HEK293 (cell line): ENCODE results near the gene KHDRBS2.

ENCODE experiments used
- EGR2 ChIP-seq: fragments of 450-650 bp; formaldehyde crosslinking; IDR thresholded peaks from 2 replicates; pipeline ENCODE4 v1.5.1; 2016; ENCODE audit warnings: low read depth, missing biosample characterization, missing genetic modification characterization
- HOXA7 ChIP-seq: sonication (generic); formaldehyde crosslinking; IDR thresholded peaks from 2 replicates; pipeline ENCODE4 v1.8.1; 2022; ENCODE audit warnings: missing genetic modification reagents, borderline replicate concordance
- INSM2 ChIP-seq: fragments of 450-650 bp; formaldehyde crosslinking; IDR thresholded peaks from 2 replicates; pipeline ENCODE4 v1.5.1; 2016; ENCODE audit warnings: missing biosample characterization, missing genetic modification characterization
- YY1 ChIP-seq: fragments of 450-650 bp; formaldehyde crosslinking; IDR thresholded peaks from 2 replicates; pipeline ENCODE4 v1.5.1; 2018; ENCODE audit warnings: missing biosample characterization, missing genetic modification characterization
- ZBTB20 ChIP-seq: fragments of 450-650 bp; formaldehyde crosslinking; IDR thresholded peaks from 2 replicates; pipeline ENCODE4 v1.5.1; 2016; ENCODE audit warnings: missing biosample characterization, missing genetic modification characterization
- ZBTB8A ChIP-seq: fragments of 450-650 bp; formaldehyde crosslinking; IDR thresholded peaks from 2 replicates; pipeline ENCODE4 v1.5.1; 2016; ENCODE audit warnings: missing biosample characterization, missing genetic modification characterization
- ZNF121 ChIP-seq: fragments of 450-650 bp; formaldehyde crosslinking; IDR thresholded peaks from 2 replicates; pipeline ENCODE4 v1.5.1; 2016; ENCODE audit warnings: missing biosample characterization, missing genetic modification characterization
- ZNF24 ChIP-seq: fragments of 450-650 bp; formaldehyde crosslinking; IDR thresholded peaks from 2 replicates; pipeline ENCODE4 v1.5.1; 2016; ENCODE audit warnings: missing biosample characterization, missing genetic modification characterization
- ZNF302 ChIP-seq: fragments of 450-650 bp; formaldehyde crosslinking; IDR thresholded peaks from 2 replicates; pipeline ENCODE4 v1.5.1; 2016; ENCODE audit warnings: missing biosample characterization, missing genetic modification characterization, low read depth
- ZNF785 ChIP-seq: fragments of 450-650 bp; formaldehyde crosslinking; IDR thresholded peaks from 2 replicates; pipeline ENCODE4 v1.5.1; 2016; ENCODE audit warnings: missing biosample characterization, missing genetic modification characterization
- TF ChIP-seq, protein P1 (sequence below): fragments of 450-650 bp; formaldehyde crosslinking; IDR thresholded peaks from 2 replicates; pipeline ENCODE4 v1.5.1; 2016; ENCODE audit warnings: missing biosample characterization, missing genetic modification characterization
- TF ChIP-seq, protein P2 (sequence below): fragments of 450-650 bp; formaldehyde crosslinking; IDR thresholded peaks from 2 replicates; pipeline ENCODE4 v1.5.1; 2016; ENCODE audit warnings: missing biosample characterization, missing genetic modification characterization

DNA sequence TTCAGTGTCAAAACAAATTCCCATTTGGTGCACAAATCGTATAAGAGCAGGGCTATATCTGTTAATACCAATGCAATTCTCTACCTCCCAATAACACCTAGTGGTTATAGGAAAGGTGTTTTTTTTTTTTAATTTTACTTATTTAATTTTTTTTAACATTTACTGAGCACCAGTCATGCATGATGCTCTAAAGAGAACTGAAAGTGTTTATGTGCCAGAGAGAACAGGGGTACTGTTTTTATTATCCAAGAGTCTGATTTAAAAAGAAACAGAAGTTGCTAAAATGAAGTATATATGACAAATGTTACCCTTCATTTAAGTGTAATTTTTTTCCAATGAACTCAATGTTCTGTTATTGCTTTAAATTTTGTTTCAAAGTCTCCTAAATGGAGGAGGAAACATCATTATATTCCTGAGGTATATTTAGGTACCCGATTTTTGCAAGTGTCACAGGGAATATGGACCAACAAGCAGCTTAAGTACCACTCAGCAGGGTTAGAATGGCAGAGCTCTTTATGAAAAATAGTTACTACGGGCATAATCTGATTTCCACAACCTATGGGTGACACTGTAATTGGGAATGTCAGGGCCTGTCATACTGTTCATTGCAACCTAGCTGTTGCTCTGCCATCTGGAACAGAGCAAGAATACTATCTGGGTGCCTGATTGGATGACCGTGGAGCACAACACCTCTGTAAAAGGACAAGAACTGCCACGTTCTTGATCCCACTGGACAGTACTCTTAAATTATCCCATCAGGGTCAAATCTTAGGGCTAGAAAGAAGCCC lies 195.4 kb downstream of the KHDRBS2 start:
- TF ChIP-seq, protein P1, sequence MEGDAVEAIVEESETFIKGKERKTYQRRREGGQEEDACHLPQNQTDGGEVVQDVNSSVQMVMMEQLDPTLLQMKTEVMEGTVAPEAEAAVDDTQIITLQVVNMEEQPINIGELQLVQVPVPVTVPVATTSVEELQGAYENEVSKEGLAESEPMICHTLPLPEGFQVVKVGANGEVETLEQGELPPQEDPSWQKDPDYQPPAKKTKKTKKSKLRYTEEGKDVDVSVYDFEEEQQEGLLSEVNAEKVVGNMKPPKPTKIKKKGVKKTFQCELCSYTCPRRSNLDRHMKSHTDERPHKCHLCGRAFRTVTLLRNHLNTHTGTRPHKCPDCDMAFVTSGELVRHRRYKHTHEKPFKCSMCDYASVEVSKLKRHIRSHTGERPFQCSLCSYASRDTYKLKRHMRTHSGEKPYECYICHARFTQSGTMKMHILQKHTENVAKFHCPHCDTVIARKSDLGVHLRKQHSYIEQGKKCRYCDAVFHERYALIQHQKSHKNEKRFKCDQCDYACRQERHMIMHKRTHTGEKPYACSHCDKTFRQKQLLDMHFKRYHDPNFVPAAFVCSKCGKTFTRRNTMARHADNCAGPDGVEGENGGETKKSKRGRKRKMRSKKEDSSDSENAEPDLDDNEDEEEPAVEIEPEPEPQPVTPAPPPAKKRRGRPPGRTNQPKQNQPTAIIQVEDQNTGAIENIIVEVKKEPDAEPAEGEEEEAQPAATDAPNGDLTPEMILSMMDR (tag by site-specific recombination) = no peak
- TF ChIP-seq HOXA7 (CRISPR knock-in tag) (no peak), EGR2 (no peak), INSM2 (tag by site-specific recombination) (no peak), ZNF121 (tag by site-specific recombination) (no peak), ZNF785 (tag by site-specific recombination) (no peak), ZBTB20 (tag by site-specific recombination) (no peak), ZBTB8A (tag by site-specific recombination) (no peak), ZNF302 (no peak), ZNF24 (tag by site-specific recombination) (no peak), YY1 (tag by site-specific recombination) (no peak)
- TF ChIP-seq, protein P2, sequence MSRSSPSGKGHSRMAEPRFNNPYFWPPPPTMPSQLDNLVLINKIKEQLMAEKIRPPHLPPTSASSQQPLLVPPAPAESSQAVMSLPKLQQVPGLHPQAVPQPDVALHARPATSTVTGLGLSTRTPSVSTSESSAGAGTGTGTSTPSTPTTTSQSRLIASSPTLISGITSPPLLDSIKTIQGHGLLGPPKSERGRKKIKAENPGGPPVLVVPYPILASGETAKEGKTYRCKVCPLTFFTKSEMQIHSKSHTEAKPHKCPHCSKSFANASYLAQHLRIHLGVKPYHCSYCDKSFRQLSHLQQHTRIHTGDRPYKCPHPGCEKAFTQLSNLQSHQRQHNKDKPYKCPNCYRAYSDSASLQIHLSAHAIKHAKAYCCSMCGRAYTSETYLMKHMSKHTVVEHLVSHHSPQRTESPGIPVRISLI (tag by site-specific recombination) = no peak
